HFFc6 (cell line): Measurements from ENCODE around the gene FAF1. TPM values are rescaled to one million over a fixed set of nuclear protein-coding genes. Genes with fewer than 3 reads are reported as not detected.
A peak's percentile ranks its signal among the peaks of the same experiment; 100 is the strongest.
"Not testable (repeated sequence)": the region's sequence is repeated elsewhere in the genome, so short reads cannot be mapped to it uniquely, and the experiment has no call there.

Experiments
- DNase-seq: peaks from one replicate; pipeline ENCODE4 v3.0.0-alpha.2; 2018
- H3K27ac Mint-ChIP-seq: 2 replicates; pipeline ENCODE4 v1.8.0; 2020; ENCODE audit warnings: mild to moderate bottlenecking, mixed read lengths
- H3K27me3 Mint-ChIP-seq: 2 replicates; pipeline ENCODE4 v1.8.0; 2021; ENCODE audit warnings: mild to moderate bottlenecking, moderate library complexity, mixed read lengths; ENCODE audit not compliant: insufficient read depth
- H3K36me3 Mint-ChIP-seq: 2 replicates; pipeline ENCODE4 v1.8.0; 2021; ENCODE audit warnings: low read depth, mixed read lengths
- H3K4me1 Mint-ChIP-seq: 2 replicates; pipeline ENCODE4 v1.8.0; 2020; ENCODE audit warnings: low read depth, mixed read lengths
- H3K4me3 Mint-ChIP-seq: 2 replicates; pipeline ENCODE4 v1.8.0; 2020; ENCODE audit warnings: mild to moderate bottlenecking, moderate library complexity, mixed read lengths
- H3K9me3 Mint-ChIP-seq: 2 replicates; pipeline ENCODE4 v1.8.0; 2020; ENCODE audit warnings: mild to moderate bottlenecking, mixed read lengths
- total RNA-seq, 6 experiments: library from RNA; stranded (reverse); fragmentation: NEBNext Ultra II Directional; extraction: Animal tissue kit (Norgen Biotek cat#: 25700); gene quantifications; 2 replicates in 1 of 6; 3 replicates in 5 of 6; pipeline ENCODE4 v1.2.3, GENCODE V29; 2021
- TF ChIP-seq, protein P1 (sequence below): fragments of 200-600 bp; sonication (generic); IDR thresholded peaks from 2 replicates; pipeline ENCODE4 v1.5.0; 2021; ENCODE audit warnings: antibody characterized with exemption, mild to moderate bottlenecking

FAF1 gene
- total RNA-seq, 6 experiments from 2014 or later: 60.1 to 79.1 (median 67.8) TPM

DNA sequence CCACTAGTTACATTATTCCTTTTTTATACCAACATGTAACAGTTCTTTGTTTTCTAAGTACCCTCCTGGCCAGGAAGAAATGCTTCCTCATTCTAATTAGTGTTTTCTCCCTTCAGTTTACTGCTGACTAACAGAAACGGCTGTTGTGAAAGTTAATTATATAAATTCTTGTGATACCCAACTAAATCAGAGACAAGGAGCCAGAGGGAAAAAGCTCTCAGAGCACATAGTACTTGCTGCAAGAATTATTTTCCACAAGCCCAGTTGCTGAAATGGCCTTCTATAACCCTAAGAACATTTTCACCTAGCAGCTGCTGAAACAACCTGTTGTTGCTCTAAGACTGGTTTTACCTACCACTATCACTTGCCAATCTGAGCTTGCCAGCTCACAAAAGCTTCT, 82.4 kb downstream of the FAF1 start:
- Mint-ChIP-seq H3K4me3 (no peak overlapping the region), H3K27ac (no peak overlapping the region), H3K36me3 (no peaks in the 10 kb centered on the region), H3K27me3 (no peaks in the 10 kb centered on the region), H3K9me3 (no peaks in the 10 kb centered on the region), H3K4me1 (peaks cover 8% of the 10 kb centered on the region)
- TF ChIP-seq, protein P1, sequence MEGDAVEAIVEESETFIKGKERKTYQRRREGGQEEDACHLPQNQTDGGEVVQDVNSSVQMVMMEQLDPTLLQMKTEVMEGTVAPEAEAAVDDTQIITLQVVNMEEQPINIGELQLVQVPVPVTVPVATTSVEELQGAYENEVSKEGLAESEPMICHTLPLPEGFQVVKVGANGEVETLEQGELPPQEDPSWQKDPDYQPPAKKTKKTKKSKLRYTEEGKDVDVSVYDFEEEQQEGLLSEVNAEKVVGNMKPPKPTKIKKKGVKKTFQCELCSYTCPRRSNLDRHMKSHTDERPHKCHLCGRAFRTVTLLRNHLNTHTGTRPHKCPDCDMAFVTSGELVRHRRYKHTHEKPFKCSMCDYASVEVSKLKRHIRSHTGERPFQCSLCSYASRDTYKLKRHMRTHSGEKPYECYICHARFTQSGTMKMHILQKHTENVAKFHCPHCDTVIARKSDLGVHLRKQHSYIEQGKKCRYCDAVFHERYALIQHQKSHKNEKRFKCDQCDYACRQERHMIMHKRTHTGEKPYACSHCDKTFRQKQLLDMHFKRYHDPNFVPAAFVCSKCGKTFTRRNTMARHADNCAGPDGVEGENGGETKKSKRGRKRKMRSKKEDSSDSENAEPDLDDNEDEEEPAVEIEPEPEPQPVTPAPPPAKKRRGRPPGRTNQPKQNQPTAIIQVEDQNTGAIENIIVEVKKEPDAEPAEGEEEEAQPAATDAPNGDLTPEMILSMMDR: no peak
- DNase-seq: no peak

DNA sequence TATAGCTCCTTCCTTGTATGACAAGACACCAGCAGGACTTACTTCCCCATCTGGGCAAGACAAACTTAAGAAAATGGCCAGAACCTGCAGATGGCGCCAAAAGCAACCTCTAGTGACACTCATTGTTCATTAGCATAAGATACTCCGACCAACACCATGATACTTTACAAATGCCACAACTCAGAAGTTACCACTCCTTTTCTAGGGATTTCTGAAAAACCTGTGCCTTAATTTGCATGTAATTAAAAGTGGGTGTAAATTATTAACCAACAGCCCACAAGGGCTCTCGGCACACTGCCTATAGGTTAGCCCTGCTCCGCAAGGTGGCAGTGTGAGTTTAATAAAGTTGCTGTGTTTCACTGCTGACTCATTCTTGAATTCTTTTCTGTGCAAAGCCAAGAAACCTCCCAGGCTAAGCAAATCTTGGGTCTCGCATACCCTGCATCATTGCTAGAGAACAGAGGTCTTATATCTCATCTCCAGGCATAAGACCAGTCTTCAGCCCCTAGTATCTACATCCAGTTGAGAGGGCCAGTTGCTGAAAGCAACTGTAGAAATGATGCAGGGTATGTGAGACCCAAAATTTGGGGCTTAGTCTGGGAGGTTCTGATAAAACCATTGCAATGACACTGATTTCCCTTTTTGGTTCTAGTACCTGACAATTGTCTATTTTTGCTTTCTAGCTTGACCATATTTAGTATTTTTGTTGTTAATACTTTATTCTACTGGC, 86.4 kb downstream of the FAF1 start:
- H3K36me3 Mint-ChIP-seq: no peaks in the 10 kb centered on the region
- H3K4me1 Mint-ChIP-seq: peaks cover 13% of the 10 kb centered on the region
- TF ChIP-seq, protein P1: peak; percentile 74
- H3K9me3 Mint-ChIP-seq: no peaks in the 10 kb centered on the region
- no peaks in the 10 kb centered on the region; the same call in 1 of the 2 replicates for H3K27me3 Mint-ChIP-seq
- H3K4me3 Mint-ChIP-seq: no peak overlapping the region
- no peak overlapping the region for H3K27ac Mint-ChIP-seq
- peak; percentile 21 for DNase-seq

DNA sequence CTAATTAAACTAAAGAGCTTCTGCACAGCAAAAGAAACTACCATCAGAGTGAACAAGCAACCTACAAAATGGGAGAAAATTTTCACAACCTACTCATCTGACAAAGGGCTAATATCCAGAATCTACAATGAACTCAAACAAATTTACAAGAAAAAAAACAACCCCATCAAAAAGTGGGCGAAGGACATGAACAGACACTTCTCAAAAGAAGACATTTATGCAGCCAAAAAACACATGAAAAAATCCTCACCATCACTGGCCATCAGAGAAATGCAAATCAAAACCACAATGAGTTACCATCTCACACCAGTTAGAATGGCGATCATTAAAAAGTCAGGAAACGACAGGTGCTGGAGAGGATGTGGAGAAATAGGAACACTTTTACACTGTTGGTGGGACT, 95.2 kb downstream of the FAF1 start:
- H3K4me3 Mint-ChIP-seq, DNase-seq, H3K27ac Mint-ChIP-seq, H3K27me3 Mint-ChIP-seq: not testable (repeated sequence)
- Mint-ChIP-seq H3K36me3 (peaks cover 36% of the 10 kb centered on the region), H3K9me3 (peaks cover 19% of the 10 kb centered on the region), H3K4me1 (peaks cover 10% of the 10 kb centered on the region)

DNA sequence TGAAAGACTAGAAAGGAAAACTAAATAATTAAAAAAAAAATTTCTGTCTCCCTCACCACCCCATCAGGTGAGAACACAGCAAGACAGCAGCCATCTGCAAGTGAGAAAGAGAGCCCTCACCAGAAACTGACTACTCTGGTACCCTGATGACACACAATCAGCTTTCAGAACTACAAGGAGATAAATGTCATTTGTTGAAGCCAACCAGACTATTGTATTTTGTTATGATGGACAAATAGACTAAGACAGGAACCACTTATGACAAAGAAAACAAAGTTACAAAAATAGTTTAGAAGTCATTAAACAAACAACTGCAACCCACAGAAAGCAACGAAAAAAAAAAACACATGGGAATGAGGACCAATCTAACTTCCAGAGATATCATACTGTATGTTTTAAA, 98.3 kb downstream of the FAF1 start:
- Mint-ChIP-seq H3K4me3 (no peak overlapping the region), H3K27me3 (no peaks in the 10 kb centered on the region), H3K27ac (no peak overlapping the region), H3K9me3 (peaks cover 28% of the 10 kb centered on the region), H3K4me1 (peaks cover 19% of the 10 kb centered on the region), H3K36me3 (peaks cover 38% of the 10 kb centered on the region)
- TF ChIP-seq, protein P1: no peak
- DNase-seq: no peak

DNA sequence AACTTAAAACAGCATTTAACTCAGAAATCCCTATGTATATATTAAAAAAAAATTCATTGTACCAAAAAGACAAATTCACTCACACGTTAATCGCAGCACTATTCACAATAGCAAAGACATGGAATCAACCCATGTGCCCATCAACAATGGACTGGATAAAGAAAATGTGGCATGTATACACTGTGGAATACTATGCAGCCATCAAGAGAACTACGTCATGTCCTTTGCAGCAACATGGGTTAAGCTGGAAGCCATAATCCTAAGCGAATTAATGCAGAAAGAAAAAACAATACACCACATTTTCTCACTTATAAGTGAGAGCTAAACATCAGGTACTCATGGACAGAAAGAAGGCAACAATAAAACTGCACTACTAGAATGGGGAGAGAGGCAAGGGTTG, 99.4 kb downstream of the FAF1 start:
- H3K4me3 Mint-ChIP-seq: no peak overlapping the region
- no peak overlapping the region for H3K27ac Mint-ChIP-seq
- DNase-seq: no peak
- peaks cover 28% of the 10 kb centered on the region for H3K9me3 Mint-ChIP-seq
- H3K27me3 Mint-ChIP-seq: no peaks in the 10 kb centered on the region
- TF ChIP-seq, protein P1: no peak
- peaks cover 19% of the 10 kb centered on the region for H3K4me1 Mint-ChIP-seq
- H3K36me3 Mint-ChIP-seq: peaks cover 40% of the 10 kb centered on the region

DNA sequence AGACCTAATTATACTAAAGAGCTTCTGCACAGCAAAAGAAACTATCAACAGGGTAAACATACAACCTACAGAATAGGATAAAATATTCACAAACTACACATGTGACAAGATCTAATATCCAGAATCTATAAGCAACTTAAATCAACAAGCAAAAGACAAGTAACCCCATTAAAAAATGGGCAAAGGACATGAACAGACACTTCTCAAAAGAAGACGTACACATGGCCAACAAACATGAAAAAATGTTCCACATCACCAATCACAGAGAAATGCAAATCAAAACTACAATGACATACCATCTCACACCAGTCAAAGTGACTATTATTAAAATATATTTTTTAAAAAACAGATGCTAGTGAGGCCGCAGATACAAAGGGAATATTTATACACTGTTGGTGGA, 99.8 kb downstream of the FAF1 start:
- H3K4me1 Mint-ChIP-seq: peaks cover 19% of the 10 kb centered on the region
- no peaks in the 10 kb centered on the region for H3K27me3 Mint-ChIP-seq
- H3K36me3 Mint-ChIP-seq: peaks cover 40% of the 10 kb centered on the region
- peaks cover 28% of the 10 kb centered on the region for H3K9me3 Mint-ChIP-seq
- DNase-seq: no peak
- H3K27ac Mint-ChIP-seq: no peak overlapping the region
- TF ChIP-seq, protein P1: no peak
- no peak overlapping the region for H3K4me3 Mint-ChIP-seq
